Astrocyte (in vitro differentiated cells and primary cell): ENCODE results near the gene ATP1B2. TPM values are rescaled to one million over a fixed set of nuclear protein-coding genes. Genes with fewer than 3 reads are reported as not detected.

Source experiments
- DNase-seq: peaks from one replicate; pipeline ENCODE4 v3.0.0-alpha.2; 2010; ENCODE audit warnings: low read depth
- FAIRE-seq: peaks from 2 replicates; lab custom pipeline; 2011; peaks lifted over from hg19 to GRCh38; lab: Jason Lieb, UNC
- H2AFZ ChIP-seq: 2 replicates; pipeline ENCODE4 v1.6.0; 2012; ENCODE audit warnings: low read depth, low read length, inconsistent platforms
- H3K27ac ChIP-seq: 2 replicates; pipeline ENCODE4 v1.5.1; 2011; ENCODE audit warnings: low read depth, low read length, inconsistent platforms
- H3K27me3 ChIP-seq: 2 replicates; pipeline ENCODE4 v1.6.0; 2011; ENCODE audit warnings: low read length, inconsistent platforms; ENCODE audit not compliant: insufficient read depth
- H3K36me3 ChIP-seq: 2 replicates; pipeline ENCODE4 v1.5.1; 2011; ENCODE audit warnings: low read length, inconsistent platforms; ENCODE audit not compliant: insufficient read depth
- H3K4me1 ChIP-seq: 2 replicates; pipeline ENCODE4 v1.5.1; 2011; ENCODE audit warnings: low read length, inconsistent platforms; ENCODE audit not compliant: insufficient read depth
- H3K4me2 ChIP-seq: 2 replicates; pipeline ENCODE4 v1.6.0; 2012; ENCODE audit warnings: low read length, inconsistent platforms
- H3K4me3 ChIP-seq: 2 replicates; pipeline ENCODE4 v1.5.1; 2011; ENCODE audit warnings: low read depth, mild to moderate bottlenecking, low read length, inconsistent platforms; ENCODE audit not compliant: insufficient read depth
- H3K79me2 ChIP-seq: 2 replicates; pipeline ENCODE4 v1.6.0; 2012; ENCODE audit warnings: mild to moderate bottlenecking, low read length, inconsistent platforms; ENCODE audit not compliant: insufficient read depth
- H3K9ac ChIP-seq: 2 replicates; pipeline ENCODE4 v1.6.0; 2012; ENCODE audit warnings: mild to moderate bottlenecking, low read length, inconsistent platforms
- H3K9me3 ChIP-seq: 2 replicates; pipeline ENCODE4 v1.5.1; 2012; ENCODE audit warnings: low read depth, mild to moderate bottlenecking, low read length, inconsistent platforms; ENCODE audit not compliant: insufficient read depth
- H4K20me1 ChIP-seq: 2 replicates; pipeline ENCODE4 v1.6.0; 2012; ENCODE audit warnings: low read length, inconsistent platforms; ENCODE audit not compliant: insufficient read depth
- H3K27ac Mint-ChIP-seq: one replicate; pipeline ENCODE4 v1.8.0; 2021; ENCODE audit warnings: mild to moderate bottlenecking, mixed read lengths; ENCODE audit not compliant: unreplicated experiment
- H3K27me3 Mint-ChIP-seq: one replicate; pipeline ENCODE4 v1.8.0; 2021; ENCODE audit warnings: low read depth, mixed read lengths; ENCODE audit not compliant: unreplicated experiment
- H3K36me3 Mint-ChIP-seq: one replicate; pipeline ENCODE4 v1.8.0; 2021; ENCODE audit warnings: low read depth, mixed read lengths; ENCODE audit not compliant: unreplicated experiment
- H3K4me1 Mint-ChIP-seq: one replicate; pipeline ENCODE4 v1.8.0; 2021; ENCODE audit warnings: low read depth, mixed read lengths; ENCODE audit not compliant: unreplicated experiment
- H3K4me3 Mint-ChIP-seq: one replicate; pipeline ENCODE4 v1.8.0; 2021; ENCODE audit warnings: mild to moderate bottlenecking, moderate library complexity, mixed read lengths; ENCODE audit not compliant: unreplicated experiment
- H3K9me3 Mint-ChIP-seq: one replicate; pipeline ENCODE4 v1.8.0; 2021; ENCODE audit warnings: mild to moderate bottlenecking, mixed read lengths; ENCODE audit not compliant: unreplicated experiment
- CTCF ChIP-seq: IDR thresholded peaks from 2 replicates; pipeline ENCODE4 v1.5.1; 2011; ENCODE audit warnings: low read depth, mild to moderate bottlenecking, inconsistent platforms, low read length, moderate library complexity; ENCODE audit not compliant: insufficient read depth
- EZH2 ChIP-seq: IDR thresholded peaks from 2 replicates; pipeline ENCODE4 v1.6.1; 2012; ENCODE audit warnings: mild to moderate bottlenecking, low read length, inconsistent platforms; ENCODE audit not compliant: insufficient read depth
- total RNA-seq: library from RNA; stranded (reverse); gene quantifications from 2 replicates; pipeline ENCODE4 v1.2.1, GENCODE V29; 2021

Gene ATP1B2
- total RNA-seq, 1 donor from 2014 or later, result 0.89 TPM

GRCh38 chr17:7700510-7700909 is 49.8 kb downstream of the ATP1B2 start:
- H2AFZ ChIP-seq, result no peak overlapping the region
- no peaks in the 10 kb centered on the region for H3K9me3 ChIP-seq
- Mint-ChIP-seq H3K27me3 (no peaks in the 10 kb centered on the region), H3K4me3 (no peak overlapping the region), H3K4me1 (peaks cover 8% of the 10 kb centered on the region), H3K36me3 (peaks cover 12% of the 10 kb centered on the region), H3K9me3 (peaks cover 2% of the 10 kb centered on the region), H3K27ac (no peak overlapping the region)
- no peak for FAIRE-seq
- no peaks in the 10 kb centered on the region for H3K79me2 ChIP-seq
- peaks cover 12% of the 10 kb centered on the region for H3K4me1 ChIP-seq
- H3K36me3 ChIP-seq, result peaks cover 2% of the 10 kb centered on the region
- H3K4me3 ChIP-seq, result no peak overlapping the region
- no peak for TF ChIP-seq CTCF
- TF ChIP-seq EZH2, result no peak
- H3K4me2 ChIP-seq, result no peak overlapping the region
- no peak overlapping the region for H3K27ac ChIP-seq
- peaks cover 4% of the 10 kb centered on the region for H4K20me1 ChIP-seq
- H3K27me3 ChIP-seq, result peaks cover 10% of the 10 kb centered on the region
- no peak for DNase-seq
- H3K9ac ChIP-seq, result no peak overlapping the region

- no peaks in the 10 kb centered on the region for H3K36me3 ChIP-seq
- Mint-ChIP-seq H3K27ac (no peak overlapping the region), H3K9me3 (peaks cover 2% of the 10 kb centered on the region), H3K4me1 (peaks cover 10% of the 10 kb centered on the region), H3K36me3 (peaks cover 6% of the 10 kb centered on the region), H3K4me3 (no peak overlapping the region), H3K27me3 (peaks cover 6% of the 10 kb centered on the region)
- peaks cover 22% of the 10 kb centered on the region for H3K27me3 ChIP-seq
- FAIRE-seq (no peak), DNase-seq (no peak)
- peaks cover 12% of the 10 kb centered on the region for H3K4me1 ChIP-seq
- no peak overlapping the region for H3K27ac ChIP-seq
- H3K79me2 ChIP-seq, result no peaks in the 10 kb centered on the region
- H3K4me3 ChIP-seq, result no peak overlapping the region
- no peaks in the 10 kb centered on the region for H3K9me3 ChIP-seq
- H4K20me1 ChIP-seq, result peaks cover 4% of the 10 kb centered on the region
- TF ChIP-seq CTCF (no peak), EZH2 (no peak)
- H2AFZ ChIP-seq, result no peak overlapping the region
- no peak overlapping the region for H3K9ac ChIP-seq
- H3K4me2 ChIP-seq, result no peak overlapping the region
Observed at GRCh38 chr17:7701681-7702080, 51.0 kb downstream of the ATP1B2 start.

- H3K27ac Mint-ChIP-seq, result no peak overlapping the region
- Histone ChIP-seq H4K20me1 (peaks cover 4% of the 10 kb centered on the region), H3K4me2 (no peak overlapping the region), H3K4me3 (no peak overlapping the region), H3K79me2 (no peaks in the 10 kb centered on the region), H3K9me3 (no peaks in the 10 kb centered on the region), H2AFZ (no peak overlapping the region), H3K4me1 (peaks cover 12% of the 10 kb centered on the region), H3K9ac (no peak overlapping the region), H3K36me3 (no peaks in the 10 kb centered on the region), H3K27ac (no peak overlapping the region), H3K27me3 (peaks cover 25% of the 10 kb centered on the region)
- DNase-seq, result no peak
- no peak overlapping the region for H3K4me3 Mint-ChIP-seq
- H3K9me3 Mint-ChIP-seq, result peaks cover 2% of the 10 kb centered on the region
- peaks cover 9% of the 10 kb centered on the region for H3K27me3 Mint-ChIP-seq
- H3K4me1 Mint-ChIP-seq, result peaks cover 11% of the 10 kb centered on the region
- peaks cover 5% of the 10 kb centered on the region for H3K36me3 Mint-ChIP-seq
- FAIRE-seq, result no peak
- TF ChIP-seq CTCF, result no peak
- no peak for TF ChIP-seq EZH2
Observed at GRCh38 chr17:7702776-7703175, 52.0 kb downstream of the ATP1B2 start.
